Right lobe of liver (tissue), 4 donors: ENCODE results near the gene JAZF1.

Source experiments
- POLR2A ChIP-seq: fragments of 450-650 bp; IDR thresholded peaks from one replicate; pipeline ENCODE4 v1.6.1; 2017; ENCODE audit warnings: antibody characterized with exemption, mild to moderate bottlenecking
- TF ChIP-seq, protein P1 (sequence below), 4 donors: fragments of 200-600 bp in 3 of 4; fragments of 450-650 bp in 1 of 4; IDR thresholded peaks; one replicate each; pipeline versions ENCODE4 v1.5.1 to v1.8.0; 2016 to 2022; ENCODE audit warnings: antibody characterized with exemption in 4 of 4, mild to moderate bottlenecking in 2 of 4
- donor health status: DM: no; HTN: no; CAD: no.
- donor health status: DM: no; HTN: no; CAD: no.
- donor health status: DM: no; HTN: yes; CAD: no.

DNA sequence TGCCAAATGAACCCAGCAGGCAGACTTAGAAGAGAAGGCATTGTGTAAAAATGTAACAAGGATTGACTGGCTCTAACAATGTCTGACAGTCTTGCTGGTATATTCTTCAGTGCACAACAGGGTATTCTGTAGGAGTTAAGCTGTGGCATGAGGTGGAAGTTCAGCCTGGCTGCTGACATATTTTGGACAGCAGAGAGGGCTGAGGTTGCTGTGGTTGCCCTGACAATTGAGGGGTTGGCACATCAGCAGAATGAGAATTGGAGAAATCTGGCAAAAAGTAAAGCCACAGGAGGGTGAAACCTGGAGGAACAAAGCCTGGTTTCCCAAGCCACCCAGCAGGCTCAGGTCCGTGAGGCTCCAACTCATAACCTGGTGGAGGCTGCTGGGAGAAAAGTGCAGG lies 220.2 kb downstream of the JAZF1 start:
- TF ChIP-seq, protein P1, sequence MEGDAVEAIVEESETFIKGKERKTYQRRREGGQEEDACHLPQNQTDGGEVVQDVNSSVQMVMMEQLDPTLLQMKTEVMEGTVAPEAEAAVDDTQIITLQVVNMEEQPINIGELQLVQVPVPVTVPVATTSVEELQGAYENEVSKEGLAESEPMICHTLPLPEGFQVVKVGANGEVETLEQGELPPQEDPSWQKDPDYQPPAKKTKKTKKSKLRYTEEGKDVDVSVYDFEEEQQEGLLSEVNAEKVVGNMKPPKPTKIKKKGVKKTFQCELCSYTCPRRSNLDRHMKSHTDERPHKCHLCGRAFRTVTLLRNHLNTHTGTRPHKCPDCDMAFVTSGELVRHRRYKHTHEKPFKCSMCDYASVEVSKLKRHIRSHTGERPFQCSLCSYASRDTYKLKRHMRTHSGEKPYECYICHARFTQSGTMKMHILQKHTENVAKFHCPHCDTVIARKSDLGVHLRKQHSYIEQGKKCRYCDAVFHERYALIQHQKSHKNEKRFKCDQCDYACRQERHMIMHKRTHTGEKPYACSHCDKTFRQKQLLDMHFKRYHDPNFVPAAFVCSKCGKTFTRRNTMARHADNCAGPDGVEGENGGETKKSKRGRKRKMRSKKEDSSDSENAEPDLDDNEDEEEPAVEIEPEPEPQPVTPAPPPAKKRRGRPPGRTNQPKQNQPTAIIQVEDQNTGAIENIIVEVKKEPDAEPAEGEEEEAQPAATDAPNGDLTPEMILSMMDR (IDR thresholded peaks at IDR 0.05) = no peak
- no peak for TF ChIP-seq POLR2A
